ENCODE data around the gene TPSG1.

The TPSG1 gene

GRCh38 chr16:1221628-1222552 lies 3.2 kb downstream of the TPSG1 start:
- no peaks in the 10 kb centered on the region for H3K36me3 ChIP-seq (ENCODE audit: control insufficient read depth, insufficient read depth, low read length)
- no peak overlapping the region for H3K4me3 ChIP-seq (ENCODE audit: insufficient read depth, low read depth, low read length)
- 94 to 95% methylated on average over 40 of the region's 40 CpGs for WGBS, 2 experiments
- H3K27me3 ChIP-seq (ENCODE audit: control insufficient read depth, insufficient read depth, low read length, poor library complexity, severe bottlenecking) = no peaks in the 10 kb centered on the region
- H3K4me1 ChIP-seq (ENCODE audit: control insufficient read depth, insufficient read depth, low read length) = peaks cover 3% of the 10 kb centered on the region
- H3K27ac ChIP-seq (ENCODE audit: insufficient read depth, low read depth, low read length, poor library complexity, severe bottlenecking) = no peak overlapping the region
- no peaks in the 10 kb centered on the region for H3K9me3 ChIP-seq (ENCODE audit: control insufficient read depth, low read length)

GRCh38 chr16:1220841-1221627 lies 4.0 kb downstream of the TPSG1 start:
- WGBS, 2 experiments = 93 to 94% methylated on average over 48 of the region's 48 CpGs
- H3K9me3 ChIP-seq (ENCODE audit: control insufficient read depth, low read length) = no peaks in the 10 kb centered on the region

GRCh38 chr16:1220098-1220728 lies 4.9 kb downstream of the TPSG1 start:
- no peaks in the 10 kb centered on the region for H3K9me3 ChIP-seq (ENCODE audit: control insufficient read depth, low read length)
- no peak overlapping the region for H3K4me3 ChIP-seq (ENCODE audit: insufficient read depth, low read depth, low read length)
- H3K36me3 ChIP-seq (ENCODE audit: control insufficient read depth, insufficient read depth, low read length) = no peaks in the 10 kb centered on the region
- WGBS, 2 experiments = 95% methylated on average over 55 of the region's 55 CpGs
- H3K27ac ChIP-seq (ENCODE audit: insufficient read depth, low read depth, low read length, poor library complexity, severe bottlenecking) = no peak overlapping the region
- H3K27me3 ChIP-seq (ENCODE audit: control insufficient read depth, insufficient read depth, low read length, poor library complexity, severe bottlenecking) = no peaks in the 10 kb centered on the region
- no peaks in the 10 kb centered on the region for H3K4me1 ChIP-seq (ENCODE audit: control insufficient read depth, insufficient read depth, low read length)

More at GRCh38 chr16:1220841-1221627, 4.0 kb downstream of the TPSG1 start:
- Histone ChIP-seq H3K4me3 (ENCODE audit: insufficient read depth, low read depth, low read length) (no peak overlapping the region), H3K27me3 (ENCODE audit: control insufficient read depth, insufficient read depth, low read length, poor library complexity, severe bottlenecking) (no peaks in the 10 kb centered on the region), H3K27ac (ENCODE audit: insufficient read depth, low read depth, low read length, poor library complexity, severe bottlenecking) (no peak overlapping the region), H3K4me1 (ENCODE audit: control insufficient read depth, insufficient read depth, low read length) (no peaks in the 10 kb centered on the region), H3K36me3 (ENCODE audit: control insufficient read depth, insufficient read depth, low read length) (no peaks in the 10 kb centered on the region)

GRCh38 chr16:1218930-1219611 lies 6.0 kb downstream of the TPSG1 start:
- H3K36me3 ChIP-seq (ENCODE audit: control insufficient read depth, insufficient read depth, low read length) = peaks cover 7% of the 10 kb centered on the region
- no peak overlapping the region for H3K4me3 ChIP-seq (ENCODE audit: insufficient read depth, low read depth, low read length)
- 93 to 94% methylated on average over 24 of the region's 24 CpGs for WGBS, 2 experiments
- no peak overlapping the region for H3K27ac ChIP-seq (ENCODE audit: insufficient read depth, low read depth, low read length, poor library complexity, severe bottlenecking)
- H3K4me1 ChIP-seq (ENCODE audit: control insufficient read depth, insufficient read depth, low read length) = no peaks in the 10 kb centered on the region
- H3K9me3 ChIP-seq (ENCODE audit: control insufficient read depth, low read length) = no peaks in the 10 kb centered on the region
- H3K27me3 ChIP-seq (ENCODE audit: control insufficient read depth, insufficient read depth, low read length, poor library complexity, severe bottlenecking) = no peaks in the 10 kb centered on the region

- 95% methylated on average over 49 of the region's 49 CpGs for WGBS, 2 experiments
- Histone ChIP-seq H3K4me1 (ENCODE audit: control insufficient read depth, insufficient read depth, low read length) (no peaks in the 10 kb centered on the region), H3K9me3 (ENCODE audit: control insufficient read depth, low read length) (no peaks in the 10 kb centered on the region), H3K4me3 (ENCODE audit: insufficient read depth, low read depth, low read length) (no peak overlapping the region), H3K27ac (ENCODE audit: insufficient read depth, low read depth, low read length, poor library complexity, severe bottlenecking) (no peak overlapping the region), H3K36me3 (ENCODE audit: control insufficient read depth, insufficient read depth, low read length) (peaks cover 14% of the 10 kb centered on the region), H3K27me3 (ENCODE audit: control insufficient read depth, insufficient read depth, low read length, poor library complexity, severe bottlenecking) (no peaks in the 10 kb centered on the region)
Observed at GRCh38 chr16:1218061-1218929, 6.8 kb downstream of the TPSG1 start.

- WGBS, 2 experiments = 94% methylated on average over 24 of the region's 24 CpGs
- peaks cover 18% of the 10 kb centered on the region for H3K36me3 ChIP-seq (ENCODE audit: control insufficient read depth, insufficient read depth, low read length)
- H3K27me3 ChIP-seq (ENCODE audit: control insufficient read depth, insufficient read depth, low read length, poor library complexity, severe bottlenecking) = no peaks in the 10 kb centered on the region
- H3K4me1 ChIP-seq (ENCODE audit: control insufficient read depth, insufficient read depth, low read length) = no peaks in the 10 kb centered on the region
- no peak overlapping the region for H3K27ac ChIP-seq (ENCODE audit: insufficient read depth, low read depth, low read length, poor library complexity, severe bottlenecking)
- no peaks in the 10 kb centered on the region for H3K9me3 ChIP-seq (ENCODE audit: control insufficient read depth, low read length)
- no peak overlapping the region for H3K4me3 ChIP-seq (ENCODE audit: insufficient read depth, low read depth, low read length)
Observed at GRCh38 chr16:1217526-1217925, 7.5 kb downstream of the TPSG1 start.

- Histone ChIP-seq H3K9me3 (ENCODE audit: control insufficient read depth, low read length) (no peaks in the 10 kb centered on the region), H3K27ac (ENCODE audit: insufficient read depth, low read depth, low read length, poor library complexity, severe bottlenecking) (no peak overlapping the region), H3K36me3 (ENCODE audit: control insufficient read depth, insufficient read depth, low read length) (peaks cover 18% of the 10 kb centered on the region), H3K4me3 (ENCODE audit: insufficient read depth, low read depth, low read length) (no peak overlapping the region), H3K4me1 (ENCODE audit: control insufficient read depth, insufficient read depth, low read length) (no peaks in the 10 kb centered on the region), H3K27me3 (ENCODE audit: control insufficient read depth, insufficient read depth, low read length, poor library complexity, severe bottlenecking) (no peaks in the 10 kb centered on the region)
- 96 to 97% methylated on average over 32 of the region's 32 CpGs for WGBS, 2 experiments
Observed at GRCh38 chr16:1216681-1217400, 8.2 kb downstream of the TPSG1 start.

- Histone ChIP-seq H3K4me3 (ENCODE audit: insufficient read depth, low read depth, low read length) (no peak overlapping the region), H3K27ac (ENCODE audit: insufficient read depth, low read depth, low read length, poor library complexity, severe bottlenecking) (no peak overlapping the region), H3K9me3 (ENCODE audit: control insufficient read depth, low read length) (no peaks in the 10 kb centered on the region), H3K4me1 (ENCODE audit: control insufficient read depth, insufficient read depth, low read length) (no peaks in the 10 kb centered on the region), H3K36me3 (ENCODE audit: control insufficient read depth, insufficient read depth, low read length) (peaks cover 18% of the 10 kb centered on the region), H3K27me3 (ENCODE audit: control insufficient read depth, insufficient read depth, low read length, poor library complexity, severe bottlenecking) (no peaks in the 10 kb centered on the region)
- WGBS, 2 experiments = 90% methylated on average over 12 of the region's 12 CpGs
Observed at GRCh38 chr16:1216296-1216619, 8.8 kb downstream of the TPSG1 start.

All from ectodermal cell (in vitro differentiated cells).